ENCODE data around the gene GVQW3.

Gene GVQW3

DNA sequence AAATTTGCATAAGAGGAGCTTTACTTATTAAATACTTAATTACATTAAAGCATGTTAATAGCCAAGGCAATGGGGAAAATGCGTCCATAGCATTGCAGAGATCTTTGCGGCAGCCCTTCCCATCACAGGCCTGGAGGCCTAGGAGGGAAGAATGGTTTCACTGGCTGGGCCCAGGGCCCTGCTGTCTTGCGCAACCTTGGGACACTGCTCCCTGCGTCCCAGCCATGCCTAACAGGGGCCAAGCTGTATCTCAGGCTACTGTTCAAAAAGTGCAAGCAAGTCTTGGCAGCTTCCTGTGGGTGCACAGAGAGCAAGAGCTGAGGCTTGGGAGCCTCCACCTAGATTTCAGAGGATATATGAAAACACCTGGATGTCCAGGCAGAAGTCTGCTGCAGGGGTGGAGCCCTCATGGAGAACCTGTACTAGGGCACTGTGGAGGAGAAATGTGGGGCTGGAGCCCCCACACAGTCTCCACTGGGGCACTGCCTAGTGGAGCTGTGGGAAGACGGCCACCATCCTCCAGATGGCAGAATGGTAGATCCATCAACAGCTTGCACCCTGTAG lies 46.2 kb upstream of the GVQW3 start:
- TF ChIP-seq SCRT1 (tag by site-specific recombination; IDR thresholded peaks at IDR 0.05; ENCODE audit: borderline replicate concordance): no peak
- no peak for TF ChIP-seq ZNF350 (tag by site-specific recombination; IDR thresholded peaks at IDR 0.05)
- TF ChIP-seq ZNF707 (tag by site-specific recombination; IDR thresholded peaks at IDR 0.05): no peak
- peak; percentile 93 for TF ChIP-seq ZNF585B (tag by site-specific recombination; IDR thresholded peaks at IDR 0.05)
- peak; percentile 93 for TF ChIP-seq SETDB1 (IDR thresholded peaks at IDR 0.05; ENCODE audit: insufficient read length, low read length)
- Histone ChIP-seq H3K4me3 (ENCODE audit: low read depth, low read length) (no peak overlapping the region), H3K27ac (ENCODE audit: extremely low read depth, low read depth, low read length) (no peak overlapping the region), H3K9me3 (ENCODE audit: control insufficient read depth, insufficient read depth, low read depth, low read length) (no peaks in the 10 kb centered on the region), H3K36me3 (ENCODE audit: control insufficient read depth in 2 of 2, insufficient read depth in 1 of 2, low read length in 2 of 2) (no peaks in the 10 kb centered on the region), H3K4me1 (ENCODE audit: control insufficient read depth, insufficient read depth, low read length) (no peaks in the 10 kb centered on the region)
- ChIA-PET POLR2A (no interaction called here), CTCF (no interaction called here)

DNA sequence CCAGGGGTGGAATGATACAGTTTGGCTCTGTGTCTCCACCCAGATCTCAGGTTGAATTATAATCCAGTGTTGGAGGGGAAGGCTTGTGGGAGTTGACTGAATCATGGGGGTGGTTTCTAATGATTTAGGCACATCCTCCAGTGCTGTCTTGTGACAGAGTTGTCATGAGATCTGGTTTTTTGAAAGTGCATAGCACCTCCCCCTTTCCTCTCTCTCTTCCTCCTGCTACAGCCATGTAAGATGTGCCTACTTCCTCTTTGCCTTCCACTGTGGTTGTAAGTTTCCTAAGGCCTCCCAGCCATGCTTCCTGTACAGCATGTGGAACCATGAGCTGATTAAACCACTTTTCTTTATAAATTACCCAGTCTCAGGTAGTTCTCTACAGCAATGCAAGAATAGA lies 45.3 kb upstream of the GVQW3 start:
- ChIA-PET POLR2A (no interaction called here), CTCF (interaction anchor here (0.7 kb wide), 2 partner anchors 347 to 758 kb away, joined by 3 read pairs; no protein-coding TSS in a partner anchor)
- Histone ChIP-seq H3K27ac (ENCODE audit: extremely low read depth, low read depth, low read length) (no peak overlapping the region), H3K9me3 (ENCODE audit: control insufficient read depth, insufficient read depth, low read depth, low read length) (no peaks in the 10 kb centered on the region), H3K4me1 (ENCODE audit: control insufficient read depth, insufficient read depth, low read length) (no peaks in the 10 kb centered on the region), H3K4me3 (ENCODE audit: low read depth, low read length) (no peak overlapping the region), H3K36me3 (ENCODE audit: control insufficient read depth in 2 of 2, insufficient read depth in 1 of 2, low read length in 2 of 2) (no peaks in the 10 kb centered on the region)
- no peak for TF ChIP-seq ZEB2 (tag by site-specific recombination; IDR thresholded peaks at IDR 0.05)
- no peak for TF ChIP-seq ZNF624 (tag by site-specific recombination; IDR thresholded peaks at IDR 0.05)
- TF ChIP-seq ZNF416 (tag by site-specific recombination; IDR thresholded peaks at IDR 0.05): no peak
- no peak for TF ChIP-seq RBAK (tag by site-specific recombination; IDR thresholded peaks at IDR 0.05)
- no peak for TF ChIP-seq ZBTB48 (tag by site-specific recombination; IDR thresholded peaks at IDR 0.05)
- TF ChIP-seq HOXC10 (CRISPR knock-in tag; IDR thresholded peaks at IDR 0.05): no peak
- TF ChIP-seq, protein P1, sequence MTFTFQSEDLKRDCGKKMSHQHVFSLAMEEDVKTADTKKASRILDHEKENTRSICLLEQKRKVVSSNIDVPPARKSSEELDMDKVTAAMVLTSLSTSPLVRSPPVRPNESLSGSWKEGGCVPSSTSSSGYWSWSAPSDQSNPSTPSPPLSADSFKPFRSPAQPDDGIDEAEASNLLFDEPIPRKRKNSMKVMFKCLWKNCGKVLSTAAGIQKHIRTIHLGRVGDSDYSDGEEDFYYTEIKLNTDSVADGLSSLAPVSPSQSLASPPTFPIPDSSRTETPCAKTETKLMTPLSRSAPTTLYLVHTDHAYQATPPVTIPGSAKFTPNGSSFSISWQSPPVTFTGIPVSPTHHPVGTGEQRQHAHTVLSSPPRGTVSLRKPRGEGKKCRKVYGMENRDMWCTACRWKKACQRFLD (tag by site-specific recombination; IDR thresholded peaks at IDR 0.05): no peak
- TF ChIP-seq EGR2 (tag by site-specific recombination; IDR thresholded peaks at IDR 0.05; ENCODE audit: low read depth): no peak
- TF ChIP-seq ZNF394 (tag by site-specific recombination; IDR thresholded peaks at IDR 0.05; ENCODE audit: borderline replicate concordance): no peak
- TF ChIP-seq ZNF248 (tag by site-specific recombination; IDR thresholded peaks at IDR 0.05): no peak
- TF ChIP-seq ZNF549 (tag by site-specific recombination; IDR thresholded peaks at IDR 0.05): no peak
- no peak for TF ChIP-seq ZNF155 (tag by site-specific recombination; IDR thresholded peaks at IDR 0.05)
- TF ChIP-seq, protein P2, sequence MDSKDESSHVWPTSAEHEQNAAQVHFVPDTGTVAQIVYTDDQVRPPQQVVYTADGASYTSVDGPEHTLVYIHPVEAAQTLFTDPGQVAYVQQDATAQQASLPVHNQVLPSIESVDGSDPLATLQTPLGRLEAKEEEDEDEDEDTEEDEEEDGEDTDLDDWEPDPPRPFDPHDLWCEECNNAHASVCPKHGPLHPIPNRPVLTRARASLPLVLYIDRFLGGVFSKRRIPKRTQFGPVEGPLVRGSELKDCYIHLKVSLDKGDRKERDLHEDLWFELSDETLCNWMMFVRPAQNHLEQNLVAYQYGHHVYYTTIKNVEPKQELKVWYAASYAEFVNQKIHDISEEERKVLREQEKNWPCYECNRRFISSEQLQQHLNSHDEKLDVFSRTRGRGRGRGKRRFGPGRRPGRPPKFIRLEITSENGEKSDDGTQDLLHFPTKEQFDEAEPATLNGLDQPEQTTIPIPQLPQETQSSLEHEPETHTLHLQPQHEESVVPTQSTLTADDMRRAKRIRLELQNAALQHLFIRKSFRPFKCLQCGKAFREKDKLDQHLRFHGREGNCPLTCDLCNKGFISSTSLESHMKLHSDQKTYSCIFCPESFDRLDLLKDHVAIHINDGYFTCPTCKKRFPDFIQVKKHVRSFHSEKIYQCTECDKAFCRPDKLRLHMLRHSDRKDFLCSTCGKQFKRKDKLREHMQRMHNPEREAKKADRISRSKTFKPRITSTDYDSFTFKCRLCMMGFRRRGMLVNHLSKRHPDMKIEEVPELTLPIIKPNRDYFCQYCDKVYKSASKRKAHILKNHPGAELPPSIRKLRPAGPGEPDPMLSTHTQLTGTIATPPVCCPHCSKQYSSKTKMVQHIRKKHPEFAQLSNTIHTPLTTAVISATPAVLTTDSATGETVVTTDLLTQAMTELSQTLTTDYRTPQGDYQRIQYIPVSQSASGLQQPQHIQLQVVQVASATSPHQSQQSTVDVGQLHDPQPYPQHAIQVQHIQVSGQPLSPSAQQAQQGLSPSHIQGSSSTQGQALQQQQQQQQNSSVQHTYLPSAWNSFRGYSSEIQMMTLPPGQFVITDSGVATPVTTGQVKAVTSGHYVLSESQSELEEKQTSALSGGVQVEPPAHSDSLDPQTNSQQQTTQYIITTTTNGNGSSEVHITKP (tag by site-specific recombination; IDR thresholded peaks at IDR 0.05): no peak
- TF ChIP-seq YY1 (tag by site-specific recombination; IDR thresholded peaks at IDR 0.05): no peak
- TF ChIP-seq, protein P3, sequence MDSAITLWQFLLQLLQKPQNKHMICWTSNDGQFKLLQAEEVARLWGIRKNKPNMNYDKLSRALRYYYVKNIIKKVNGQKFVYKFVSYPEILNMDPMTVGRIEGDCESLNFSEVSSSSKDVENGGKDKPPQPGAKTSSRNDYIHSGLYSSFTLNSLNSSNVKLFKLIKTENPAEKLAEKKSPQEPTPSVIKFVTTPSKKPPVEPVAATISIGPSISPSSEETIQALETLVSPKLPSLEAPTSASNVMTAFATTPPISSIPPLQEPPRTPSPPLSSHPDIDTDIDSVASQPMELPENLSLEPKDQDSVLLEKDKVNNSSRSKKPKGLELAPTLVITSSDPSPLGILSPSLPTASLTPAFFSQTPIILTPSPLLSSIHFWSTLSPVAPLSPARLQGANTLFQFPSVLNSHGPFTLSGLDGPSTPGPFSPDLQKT (IDR thresholded peaks at IDR 0.05; ENCODE audit: borderline replicate concordance, low read depth, low read length): no peak
- no peak for TF ChIP-seq SP7 (tag by site-specific recombination; IDR thresholded peaks at IDR 0.05)
- TF ChIP-seq, protein P4, sequence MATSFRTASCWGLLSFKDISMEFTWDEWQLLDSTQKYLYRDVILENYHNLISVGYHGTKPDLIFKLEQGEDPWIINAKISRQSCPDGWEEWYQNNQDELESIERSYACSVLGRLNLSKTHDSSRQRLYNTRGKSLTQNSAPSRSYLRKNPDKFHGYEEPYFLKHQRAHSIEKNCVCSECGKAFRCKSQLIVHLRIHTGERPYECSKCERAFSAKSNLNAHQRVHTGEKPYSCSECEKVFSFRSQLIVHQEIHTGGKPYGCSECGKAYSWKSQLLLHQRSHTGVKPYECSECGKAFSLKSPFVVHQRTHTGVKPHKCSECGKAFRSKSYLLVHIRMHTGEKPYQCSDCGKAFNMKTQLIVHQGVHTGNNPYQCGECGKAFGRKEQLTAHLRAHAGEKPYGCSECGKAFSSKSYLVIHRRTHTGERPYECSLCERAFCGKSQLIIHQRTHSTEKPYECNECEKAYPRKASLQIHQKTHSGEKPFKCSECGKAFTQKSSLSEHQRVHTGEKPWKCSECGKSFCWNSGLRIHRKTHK (tag by site-specific recombination; IDR thresholded peaks at IDR 0.05): no peak
- no peak for TF ChIP-seq YY2 (tag by site-specific recombination; IDR thresholded peaks at IDR 0.05)
